SIG-M5 treated with dmso at 0.1 percent for 504 hours (cell line): ENCODE measurements around the gene MAN1C1.
"Not testable (repeated sequence)": the region's sequence is repeated elsewhere in the genome, so short reads cannot be mapped to it uniquely, and the experiment has no call there.

ENCODE experiments used
- DNase-seq: peaks from one replicate; lab custom pipeline; 2025; ENCODE audit not compliant: unreplicated experiment; lab: John Stamatoyannopoulos, UW

The MAN1C1 gene

GRCh38 chr1:25695771-25696311 is 79.2 kb downstream of the MAN1C1 start:
- DNase-seq: no peak

GRCh38 chr1:25696643-25697042 is 80.1 kb downstream of the MAN1C1 start:
- not testable (repeated sequence) for DNase-seq

- DNase-seq: no peak
Measured at GRCh38 chr1:25697435-25698217, 81.0 kb downstream of the MAN1C1 start.

GRCh38 chr1:25698252-25698651 is 81.7 kb downstream of the MAN1C1 start:
- DNase-seq: no peak

- DNase-seq: not testable (repeated sequence)
Measured at GRCh38 chr1:25699059-25699458, 82.5 kb downstream of the MAN1C1 start.

GRCh38 chr1:25699500-25700143 is 83.0 kb downstream of the MAN1C1 start:
- DNase-seq: no peak

GRCh38 chr1:25700144-25700523 is 83.5 kb downstream of the MAN1C1 start:
- DNase-seq: no peak

- DNase-seq: no peak
Measured at GRCh38 chr1:25700626-25701025, 84.0 kb downstream of the MAN1C1 start.

GRCh38 chr1:25701030-25701785 is 84.6 kb downstream of the MAN1C1 start:
- DNase-seq: no peak

GRCh38 chr1:25702101-25702775 is 85.6 kb downstream of the MAN1C1 start:
- DNase-seq: no peak

- DNase-seq: no peak
Measured at GRCh38 chr1:25703041-25703440, 86.5 kb downstream of the MAN1C1 start.

- DNase-seq: no peak
Measured at GRCh38 chr1:25703671-25704266, 87.2 kb downstream of the MAN1C1 start.

GRCh38 chr1:25704267-25704691 is 87.7 kb downstream of the MAN1C1 start:
- DNase-seq: no peak

- no peak for DNase-seq
Measured at GRCh38 chr1:25705699-25706098, 89.1 kb downstream of the MAN1C1 start.

GRCh38 chr1:25706146-25707089 is 89.8 kb downstream of the MAN1C1 start:
- no peak for DNase-seq

GRCh38 chr1:25707280-25708016 is 90.9 kb downstream of the MAN1C1 start:
- no peak for DNase-seq

- no peak for DNase-seq
Measured at GRCh38 chr1:25710583-25711347, 94.2 kb downstream of the MAN1C1 start.
